RKO (cell line): ENCODE results near the gene GOLGA5.

Experiments used
- DNase-seq: peaks from one replicate; pipeline ENCODE4 v3.0.0-alpha.2; 2016; ENCODE audit warnings: low spot score

Gene GOLGA5

GRCh38 chr14:92883066-92883465, 89.0 kb downstream of the GOLGA5 start:
- DNase-seq = no peak

- no peak for DNase-seq
Measured at GRCh38 chr14:92884410-92884809, 90.3 kb downstream of the GOLGA5 start.

GRCh38 chr14:92885279-92886061, 91.4 kb downstream of the GOLGA5 start:
- no peak for DNase-seq

GRCh38 chr14:92886337-92886736, 92.2 kb downstream of the GOLGA5 start:
- no peak for DNase-seq

GRCh38 chr14:92887157-92887556, 93.1 kb downstream of the GOLGA5 start:
- DNase-seq = no peak

- DNase-seq = no peak
Measured at GRCh38 chr14:92888896-92889295, 94.8 kb downstream of the GOLGA5 start.
